Tibial nerve (tissue), 4 donors: ENCODE measurements around the gene ZNF92. TPM values are rescaled to one million over a fixed set of nuclear protein-coding genes. Genes with fewer than 3 reads are reported as not detected.

Source experiments
- DNase-seq, 2 donors: peaks; one replicate each; pipeline ENCODE4 v3.0.0-alpha.2; 2019; ENCODE audit warnings: low spot score in 2 of 2
- H3K27ac ChIP-seq, 4 donors: fragments of 200-600 bp; sonication (generic) in 3 of 4; one replicate each; pipeline ENCODE4 v1.5.1; 2017 to 2019; ENCODE audit warnings: mild to moderate bottlenecking in 1 of 4
- H3K27me3 ChIP-seq, 2 donors: fragments of 200-600 bp; sonication (generic) in 1 of 2; one replicate each; pipeline versions ENCODE4 v1.5.1 to v1.6.0; 2017 to 2019
- H3K36me3 ChIP-seq, 3 donors: fragments of 200-600 bp; sonication (generic); one replicate each; pipeline ENCODE4 v1.5.1; 2018 to 2019
- H3K4me1 ChIP-seq, 4 donors: fragments of 200-600 bp; sonication (generic) in 3 of 4; one replicate each; pipeline ENCODE4 v1.5.1; 2017 to 2019
- H3K4me3 ChIP-seq, 4 donors: fragments of 200-600 bp; sonication (generic) in 3 of 4; one replicate each; pipeline ENCODE4 v1.5.1; 2017 to 2019; ENCODE audit warnings: mild to moderate bottlenecking in 1 of 4, moderate library complexity in 1 of 4
- H3K9me3 ChIP-seq, 4 donors: fragments of 200-600 bp; sonication (generic) in 3 of 4; one replicate each; pipeline ENCODE4 v1.5.1; 2017 to 2019
- CTCF ChIP-seq, 5 experiments: fragments of 200-600 bp in 3 of 5; fragments of 450-650 bp in 2 of 5; sonication (generic) in 3 of 5; IDR thresholded peaks; one replicate each; pipeline ENCODE4 v1.5.1; 2016 to 2019; ENCODE audit warnings: antibody characterized with exemption in 5 of 5, mild to moderate bottlenecking in 3 of 5, moderate library complexity in 2 of 5
- EP300 ChIP-seq, 2 donors: sonication (generic); formaldehyde crosslinking; IDR thresholded peaks; one replicate each; pipeline ENCODE4 v1.6.1; 2017; ENCODE audit warnings: antibody characterized with exemption in 2 of 2, mild to moderate bottlenecking in 1 of 2
- POLR2A ChIP-seq, 2 donors: fragments of 450-650 bp; IDR thresholded peaks; one replicate each; pipeline ENCODE4 v1.6.1; 2017; ENCODE audit warnings: antibody characterized with exemption in 2 of 2, mild to moderate bottlenecking in 2 of 2, moderate library complexity in 2 of 2
- WGBS, 2 donors: methylation state at CpG; one replicate each; pipeline ENCODE4 v1.1.5; 2018; 5-methylcytosine and 5-hydroxymethylcytosine counted together
- total RNA-seq, 4 donors: library from RNA; depleted of rRNA; stranded (reverse); fragments of >200 nt; gene quantifications; one replicate each; pipeline ENCODE4 v1.1.0, GENCODE V29; 2016

The ZNF92 gene
- total RNA-seq: 1 to 10 TPM; 3.9 to 7.9 (median 5.1) TPM

- Histone ChIP-seq H3K36me3 (peaks cover 0 to 13% (median 5%) of the 10 kb centered on the region in 3 donors), H3K9me3 (no peaks in the 10 kb centered on the region), H3K27me3 (no peaks in the 10 kb centered on the region), H3K27ac (peak within 1 kb of the TSS; percentile 14 to 87 (median 76)), H3K4me1 (peaks cover 0 to 24% (median 7%) of the 10 kb centered on the region in 4 donors), H3K4me3 (peak within 1 kb of the TSS; percentile 62 to 86 (median 70))
- DNase-seq: peak; percentile 95 to 99
- WGBS, 2 donors: 0 to 1% methylated on average over 38 to 40 of the region's 44 CpGs
- TF ChIP-seq POLR2A (IDR thresholded peaks at IDR 0.05) (peak; percentile 68 to 89), EP300 (IDR thresholded peaks at IDR 0.05) (peak in 1 of 2 donors; percentile 92), CTCF (IDR thresholded peaks at IDR 0.05) (no peak)
Measured at GRCh38 chr7:65373608-65374351, at the start of gene ZNF92. TSS of gene ZNF92 (plus strand) at chr7:65373855. CDS start at chr7:65373998, 143 bp downstream.

- TF ChIP-seq EP300 (IDR thresholded peaks at IDR 0.05): no peak
- TF ChIP-seq CTCF (IDR thresholded peaks at IDR 0.05): no peak
- TF ChIP-seq POLR2A (IDR thresholded peaks at IDR 0.05): no peak
- H3K27ac ChIP-seq: no peak overlapping the region
- DNase-seq: no peak
- H3K4me3 ChIP-seq: no peak overlapping the region
- no peaks in the 10 kb centered on the region for H3K4me1 ChIP-seq
- H3K36me3 ChIP-seq: no peaks in the 10 kb centered on the region
- 81 to 92% methylated on average over 4 to 5 of the region's 5 CpGs for WGBS, 2 donors
- no peaks in the 10 kb centered on the region for H3K27me3 ChIP-seq
- H3K9me3 ChIP-seq: no peaks in the 10 kb centered on the region
Measured at GRCh38 chr7:65325793-65326432, 47.7 kb upstream of the ZNF92 start.

GRCh38 chr7:65338346-65338745 lies 35.3 kb upstream of the ZNF92 start:
- Histone ChIP-seq H3K36me3 (no peaks in the 10 kb centered on the region), H3K4me1 (no peaks in the 10 kb centered on the region), H3K4me3 (no peak overlapping the region), H3K27me3 (no peaks in the 10 kb centered on the region), H3K9me3 (no peaks in the 10 kb centered on the region), H3K27ac (no peak overlapping the region)
- no peak for TF ChIP-seq EP300 (IDR thresholded peaks at IDR 0.05)
- TF ChIP-seq CTCF (IDR thresholded peaks at IDR 0.05): no peak
- TF ChIP-seq POLR2A (IDR thresholded peaks at IDR 0.05): no peak
- WGBS, 2 donors: 80 to 89% methylated on average over 2 of the region's 2 CpGs
- no peak for DNase-seq

GRCh38 chr7:65339257-65339656 lies 34.4 kb upstream of the ZNF92 start:
- DNase-seq: no peak
- WGBS, 2 donors: 92 to 97% methylated on average over 3 of the region's 3 CpGs

More at GRCh38 chr7:65339257-65339656, 34.4 kb upstream of the ZNF92 start:
- Histone ChIP-seq H3K4me1 (no peaks in the 10 kb centered on the region), H3K4me3 (no peak overlapping the region), H3K27ac (no peak overlapping the region), H3K36me3 (no peaks in the 10 kb centered on the region), H3K9me3 (no peaks in the 10 kb centered on the region), H3K27me3 (no peaks in the 10 kb centered on the region)
- no peak for TF ChIP-seq EP300 (IDR thresholded peaks at IDR 0.05)
- TF ChIP-seq POLR2A (IDR thresholded peaks at IDR 0.05): no peak
- TF ChIP-seq CTCF (IDR thresholded peaks at IDR 0.05): no peak
